IMR-90 (cell line): ENCODE measurements around the gene STEAP4. TPM values are rescaled to one million over a fixed set of nuclear protein-coding genes. Genes with fewer than 3 reads are reported as not detected.

Source experiments
- polyA plus RNA-seq, 3 experiments: library from polyadenylated mRNA; depleted of rRNA; stranded (reverse); fragments of >200 nt; gene quantifications; 2 replicates each; pipeline ENCODE4 v1.2.3, GENCODE V29; 2012; ENCODE audit warnings: low replicate concordance in 1 of 3
- total RNA-seq: library from RNA; depleted of rRNA; stranded (reverse); fragments of >200 nt; gene quantifications from 2 replicates; pipeline ENCODE4 v1.2.3, GENCODE V29; 2012; rRNA removed

Gene STEAP4
- total and polyA plus RNA-seq, 2 of the 4 experiments (the other 2 are of a cell fraction): not detected

Other genes with a start within 250 kb of the STEAP4 start
- 83.3 and 111 TPM in 2 replicates for gene SRI, start 86.9 kb downstream of the STEAP4 start, total RNA-seq
- gene SRI, start 86.9 kb downstream of the STEAP4 start, polyA plus RNA-seq (2012; rRNA removed): 115 and 126 TPM in 2 replicates